HG03095 (cell line): ENCODE data around the gene OTOP1.
"Not testable (repeated sequence)": the region's sequence is repeated elsewhere in the genome, so short reads cannot be mapped to it uniquely, and the experiment has no call there.

ENCODE experiments used
- ATAC-seq: cut with Tn5 transposase; IDR thresholded peaks from one replicate; pipeline ENCODE4 v1.9.1; 2021; ENCODE audit warnings: moderate library complexity; ENCODE audit not compliant: unreplicated experiment

OTOP1 gene

GRCh38 chr4:4165701-4166392 lies 60.9 kb downstream of the OTOP1 start:
- ATAC-seq: not testable (repeated sequence)

- not testable (repeated sequence) for ATAC-seq
Measured at GRCh38 chr4:4164532-4165173, 62.1 kb downstream of the OTOP1 start.

GRCh38 chr4:4162186-4162585 lies 64.5 kb downstream of the OTOP1 start:
- ATAC-seq: not testable (repeated sequence)

- ATAC-seq: not testable (repeated sequence)
Measured at GRCh38 chr4:4160956-4161665, 65.6 kb downstream of the OTOP1 start.

- ATAC-seq: not testable (repeated sequence)
Measured at GRCh38 chr4:4145622-4146021, 81.1 kb downstream of the OTOP1 start.

GRCh38 chr4:4143376-4143775 lies 83.4 kb downstream of the OTOP1 start:
- ATAC-seq: not testable (repeated sequence)

GRCh38 chr4:4142679-4143078 lies 84.0 kb downstream of the OTOP1 start:
- ATAC-seq: not testable (repeated sequence)

- ATAC-seq: not testable (repeated sequence)
Measured at GRCh38 chr4:4141186-4141585, 85.5 kb downstream of the OTOP1 start.
